Endothelial cell of umbilical vein (primary cell): Measurements from ENCODE around the gene PSPC1. TPM values are rescaled to one million over a fixed set of nuclear protein-coding genes. Genes with fewer than 3 reads are reported as not detected.

Source experiments
- BruUV-seq: library from RNA; stranded (reverse); fragments of 400-500 nt; replicated peaks from 2 replicates; lab custom pipeline; 2021; lab: Mats Ljungman, UMichigan
- CTCF ChIA-PET: fragments of 300-600, 350-600 bp; sonication (Branson Sonifier 250); formaldehyde crosslinking; loops from one replicate; lab custom pipeline; 2021; ENCODE audit warnings: antibody characterized with exemption, inconsistent platforms; lab: Charles Lee
- POLR2A ChIA-PET: fragments of 300-600, 350-600 bp; sonication (Branson Sonifier 250); formaldehyde crosslinking; loops from one replicate; lab custom pipeline; 2021; ENCODE audit warnings: antibody characterized with exemption, inconsistent platforms; lab: Charles Lee
- DNase-seq: peaks from one replicate; pipeline ENCODE4 v3.0.0-alpha.2; 2011; ENCODE audit warnings: low read depth, low spot score
- FAIRE-seq: peaks from 2 replicates; lab custom pipeline; 2011; peaks lifted over from hg19 to GRCh38; lab: Jason Lieb, UNC
- H2AFZ ChIP-seq: 2 replicates; pipeline ENCODE4 v1.6.0; 2012; ENCODE audit warnings: low read depth, low read length, control low read depth, inconsistent platforms
- H3K27ac ChIP-seq: 2 replicates; pipeline ENCODE4 v1.5.1; 2011; ENCODE audit warnings: low read depth, mild to moderate bottlenecking, control low read depth, low read length, moderate library complexity; ENCODE audit not compliant: insufficient read depth
- H3K27me3 ChIP-seq, 2 experiments: 2 replicates each; pipeline versions ENCODE4 v1.6.0 to v1.6.1; 2011; ENCODE audit warnings: low read length in 2 of 2, mixed read lengths in 1 of 2; ENCODE audit not compliant: control insufficient read depth in 2 of 2, insufficient read depth in 2 of 2
- H3K36me3 ChIP-seq, 2 experiments: 2 replicates in 1 of 2; 3 replicates in 1 of 2; pipeline ENCODE4 v1.5.1; 2011; ENCODE audit warnings: low read length in 2 of 2, mild to moderate bottlenecking in 1 of 2, moderate library complexity in 1 of 2; ENCODE audit not compliant: control insufficient read depth in 2 of 2, insufficient read depth in 2 of 2; ENCODE audit errors: extremely low read depth in 1 of 2
- H3K4me1 ChIP-seq: 3 replicates; pipeline ENCODE4 v1.5.1; 2011; ENCODE audit warnings: mild to moderate bottlenecking, low read length; ENCODE audit not compliant: control insufficient read depth, insufficient read depth; ENCODE audit errors: extremely low read depth
- H3K4me2 ChIP-seq: 2 replicates; pipeline ENCODE4 v1.6.1; 2011; ENCODE audit warnings: low read length, control low read depth, mixed read lengths; ENCODE audit not compliant: insufficient read depth
- H3K4me3 ChIP-seq, 3 experiments: fragments of 200-600 bp in 1 of 3; sonication (generic), shearing (Covaris generic) in 1 of 3; replicated peaks in 1 of 3; 2 replicates each; pipeline ENCODE4 v1.5.1; 2011 to 2016; ENCODE audit warnings: control low read depth in 3 of 3, low read length in 3 of 3, mild to moderate bottlenecking in 2 of 3, inconsistent platforms in 1 of 3, low read depth in 1 of 3, moderate library complexity in 1 of 3; ENCODE audit not compliant: insufficient read depth in 1 of 3
- H3K79me2 ChIP-seq: 2 replicates; pipeline ENCODE4 v1.6.0; 2012; ENCODE audit warnings: low read length, inconsistent platforms; ENCODE audit not compliant: control insufficient read depth, insufficient read depth
- H3K9ac ChIP-seq: replicated peaks from 2 replicates; pipeline ENCODE3; 2011; ENCODE audit warnings: low read length, control low read depth; ENCODE audit not compliant: insufficient read depth; ENCODE audit errors: extremely low read depth
- H3K9me1 ChIP-seq: replicated peaks from 3 replicates; pipeline ENCODE4 v1.6.0; 2011; ENCODE audit warnings: mild to moderate bottlenecking, low read length; ENCODE audit not compliant: control insufficient read depth, insufficient read depth; ENCODE audit errors: extremely low read depth
- H3K9me3 ChIP-seq: replicated peaks from 2 replicates; pipeline ENCODE4 v1.5.1; 2012; ENCODE audit warnings: low read length, inconsistent platforms; ENCODE audit not compliant: control insufficient read depth, insufficient read depth
- H4K20me1 ChIP-seq: replicated peaks from 2 replicates; pipeline ENCODE3; 2011; ENCODE audit warnings: mild to moderate bottlenecking, low read length; ENCODE audit not compliant: control insufficient read depth, insufficient read depth; ENCODE audit errors: extremely low read depth
- CTCF ChIP-seq, 2 donors: IDR thresholded peaks; 1 replicate in 1 of 2; 2 replicates in 1 of 2; pipeline ENCODE4 v1.5.1; 2011; ENCODE audit warnings: low read length in 2 of 2, mild to moderate bottlenecking in 2 of 2, moderate library complexity in 2 of 2, control low read depth in 1 of 2, inconsistent platforms in 1 of 2, low read depth in 1 of 2; ENCODE audit not compliant: insufficient read depth in 1 of 2; ENCODE audit errors: extremely low read depth in 1 of 2
- EZH2 ChIP-seq: IDR thresholded peaks from 2 replicates; pipeline ENCODE4 v1.6.1; 2012; ENCODE audit warnings: borderline replicate concordance, low read depth, mild to moderate bottlenecking, moderate library complexity, low read length, inconsistent platforms; ENCODE audit not compliant: severe bottlenecking
- FOS ChIP-seq: IDR thresholded peaks from 2 replicates; pipeline ENCODE4 v1.6.1; 2011; ENCODE audit warnings: mild to moderate bottlenecking, low read length, moderate library complexity, borderline replicate concordance; ENCODE audit not compliant: insufficient read depth
- GATA2 ChIP-seq: IDR thresholded peaks from 2 replicates; pipeline ENCODE4 v1.7.0; 2011; ENCODE audit warnings: low read depth, mild to moderate bottlenecking, moderate library complexity, mixed read lengths, low read length; ENCODE audit not compliant: insufficient read length, insufficient read depth
- JUN ChIP-seq: IDR thresholded peaks from 2 replicates; pipeline ENCODE4 v1.6.1; 2011; ENCODE audit warnings: borderline replicate concordance, low read depth; ENCODE audit not compliant: insufficient read length, insufficient read depth
- MAX ChIP-seq: IDR thresholded peaks from 2 replicates; pipeline ENCODE4 v1.6.1; 2011; ENCODE audit not compliant: insufficient read depth, insufficient read length
- MYC ChIP-seq: IDR thresholded peaks from one replicate; pipeline ENCODE4 v1.6.1; 2011; ENCODE audit warnings: mild to moderate bottlenecking, low read depth, low read length
- POLR2A ChIP-seq: IDR thresholded peaks from 2 replicates; pipeline ENCODE4 v1.6.1; 2012; ENCODE audit warnings: low read depth, mild to moderate bottlenecking, control low read depth, low read length
- POLR2AphosphoS5 ChIP-seq: IDR thresholded peaks from 2 replicates; pipeline ENCODE4 v1.6.1; 2012; ENCODE audit warnings: low read depth, mild to moderate bottlenecking, control low read depth, low read length, moderate library complexity; ENCODE audit not compliant: insufficient read depth
- dilution Hi-C: fragments of 300-500 bp; cut with MboI; formaldehyde crosslinking; loops from one replicate; pipeline ENCODE4 v1.15.0; 2019; ENCODE audit warnings: low sequenced_read_pairs; ENCODE audit not compliant: extremely low pct_ligation_motif_present
- intact Hi-C: fragments of 100-400 bp; cut with micrococcal nuclease; formaldehyde crosslinking; loops from one replicate; pipeline ENCODE4 v1.10.0; 2022
- polyA plus RNA-seq, 4 experiments: library from polyadenylated mRNA; depleted of rRNA in 3 of 4; stranded (reverse) in 3 of 4; unstranded in 1 of 4; fragments of >200 nt; gene quantifications; 2 replicates each; pipeline versions ENCODE4 v1.2.1 to v1.2.3, GENCODE V29; 2011 to 2012; ENCODE audit warnings: missing spikeins in 1 of 4
- total RNA-seq: library from RNA; stranded (reverse); gene quantifications from 2 replicates; pipeline ENCODE4 v1.2.3, GENCODE V29; 2021

PSPC1 gene
- total and polyA plus RNA-seq, 2 donors (not counting 3 experiments of a cell fraction or from before 2014, with no cell fraction given), result 22.8 to 55.7 TPM

- Histone ChIP-seq H3K4me3 (no peak overlapping the region), H4K20me1 (no peaks in the 10 kb centered on the region), H3K9me1 (no peaks in the 10 kb centered on the region), H2AFZ (no peak overlapping the region), H3K79me2 (no peaks in the 10 kb centered on the region), H3K27ac (no peak overlapping the region), H3K36me3 (peaks cover 5 to 13% of the 10 kb centered on the region in 2 experiments), H3K4me2 (no peak overlapping the region), H3K27me3 (no peaks in the 10 kb centered on the region), H3K9me3 (no peaks in the 10 kb centered on the region), H3K4me1 (no peaks in the 10 kb centered on the region), H3K9ac (no peak overlapping the region)
- TF ChIP-seq MAX, result no peak
- TF ChIP-seq JUN, result no peak
- TF ChIP-seq EZH2, result no peak
- no peak for TF ChIP-seq POLR2A
- intact Hi-C loops, result no loop called here
- dilution Hi-C loops, result no loop called here
- no peak for DNase-seq
- ChIA-PET POLR2A (no interaction called here), CTCF (no interaction called here)
- FAIRE-seq, result no peak
- BruUV-seq, result no TSS peak
These were observed 121.2 kb downstream of the PSPC1 start for GRCh38 chr13:19661561-19661960.

- Histone ChIP-seq H3K27me3 (no peaks in the 10 kb centered on the region), H3K4me3 (no peak overlapping the region), H4K20me1 (no peaks in the 10 kb centered on the region), H3K36me3 (peaks cover 2 to 13% of the 10 kb centered on the region in 2 experiments), H3K79me2 (no peaks in the 10 kb centered on the region), H3K9ac (no peak overlapping the region), H2AFZ (no peak overlapping the region), H3K4me2 (no peak overlapping the region), H3K9me3 (no peaks in the 10 kb centered on the region), H3K9me1 (no peaks in the 10 kb centered on the region), H3K27ac (no peak overlapping the region), H3K4me1 (no peaks in the 10 kb centered on the region)
- DNase-seq, result no peak
- intact Hi-C loops (no loop called here), dilution Hi-C loops (no loop called here)
- no TSS peak for BruUV-seq
- ChIA-PET CTCF (no interaction called here), POLR2A (no interaction called here)
- TF ChIP-seq POLR2AphosphoS5, result no peak
- TF ChIP-seq MYC, result no peak
- TF ChIP-seq MAX, result no peak
- TF ChIP-seq FOS, result no peak
- TF ChIP-seq POLR2A, result no peak
- no peak for TF ChIP-seq CTCF (IDR thresholded peaks at IDR 0.05; ENCODE audit: extremely low read depth in 1 of 2, insufficient read depth in 1 of 2, low read depth in 1 of 2, low read length in 2 of 2)
- TF ChIP-seq GATA2, result no peak
- no peak for TF ChIP-seq JUN
- TF ChIP-seq EZH2, result no peak
- no peak for FAIRE-seq
These were observed 121.6 kb downstream of the PSPC1 start for GRCh38 chr13:19661126-19661525.
